Keratinocyte (primary cell): Measurements from ENCODE around the gene PTPRD.

ENCODE experiments used
- CTCF ChIP-seq, 3 experiments: IDR thresholded peaks in 1 of 3; conservative IDR thresholded peaks in 1 of 3; optimal IDR thresholded peaks in 1 of 3; 2 replicates in 2 of 3; 3 replicates in 1 of 3; pipeline versions ENCODE3 to v1.5.1; 2011; ENCODE audit warnings: low read length in 3 of 3, mild to moderate bottlenecking in 3 of 3, moderate library complexity in 2 of 3, control low read depth in 1 of 3, inconsistent platforms in 1 of 3; ENCODE audit not compliant: insufficient read depth in 2 of 3; ENCODE audit errors: extremely low read depth in 1 of 3
- EZH2 ChIP-seq: IDR thresholded peaks from one replicate; pipeline ENCODE4 v1.6.1; 2012; ENCODE audit warnings: inconsistent platforms, mild to moderate bottlenecking, low read length, moderate library complexity

GRCh38 chr9:9494336-9494735 lies 1118.5 kb downstream of the PTPRD start:
- TF ChIP-seq CTCF (optimal IDR thresholded peaks at IDR 0.05 in 1 of 3, IDR thresholded peaks at IDR 0.05 in 1 of 3, conservative IDR thresholded peaks at IDR 0.05 in 1 of 3; ENCODE audit: extremely low read depth in 1 of 3, insufficient read depth in 2 of 3, low read length in 3 of 3): no peak
- no peak for TF ChIP-seq EZH2
